OCI-LY1 (cell line): ENCODE measurements around the gene GFI1B.

ENCODE experiments used
- CTCF ChIP-seq: fragments of 200-600 bp; sonication (generic), shearing (Covaris generic); IDR thresholded peaks from 2 replicates; pipeline ENCODE4 v1.5.1; 2017; ENCODE audit warnings: mild to moderate bottlenecking, antibody characterized with exemption, low read length, moderate library complexity, mixed read lengths
- EZH2 ChIP-seq: fragments of 200-600 bp; sonication (generic), shearing (Covaris generic); IDR thresholded peaks from 2 replicates; pipeline ENCODE4 v1.8.0; 2017; ENCODE audit warnings: borderline replicate concordance, mixed run types, mild to moderate bottlenecking, antibody characterized with exemption, low read length, moderate library complexity, mixed read lengths

- TF ChIP-seq EZH2: no peak
- TF ChIP-seq CTCF: no peak
Observed at GRCh38 chr9:132995121-132995420, 16.6 kb downstream of the GFI1B start.
